GM19023 (cell line): ENCODE measurements around the gene ADD2.
"Not testable (repeated sequence)": the region's sequence is repeated elsewhere in the genome, so short reads cannot be mapped to it uniquely, and the experiment has no call there.

Experiments
- ATAC-seq: cut with Tn5 transposase; IDR thresholded peaks from one replicate; pipeline ENCODE4 v1.9.1; 2021; ENCODE audit warnings: mild to moderate bottlenecking, moderate library complexity; ENCODE audit not compliant: unreplicated experiment

Gene ADD2

GRCh38 chr2:70752396-70752795 lies 15.6 kb downstream of the ADD2 start:
- no peak for ATAC-seq

- ATAC-seq = no peak
These were observed 16.1 kb downstream of the ADD2 start for GRCh38 chr2:70751881-70752280.

GRCh38 chr2:70750320-70750719 lies 17.7 kb downstream of the ADD2 start:
- no peak for ATAC-seq

GRCh38 chr2:70748002-70748784 lies 19.8 kb downstream of the ADD2 start:
- no peak for ATAC-seq

GRCh38 chr2:70747284-70747683 lies 20.7 kb downstream of the ADD2 start:
- no peak for ATAC-seq

GRCh38 chr2:70746094-70746974 lies 21.7 kb downstream of the ADD2 start:
- no peak for ATAC-seq

GRCh38 chr2:70745276-70745825 lies 22.6 kb downstream of the ADD2 start:
- no peak for ATAC-seq

GRCh38 chr2:70744397-70744796 lies 23.6 kb downstream of the ADD2 start:
- no peak for ATAC-seq

GRCh38 chr2:70743677-70744076 lies 24.3 kb downstream of the ADD2 start:
- no peak for ATAC-seq

GRCh38 chr2:70743068-70743467 lies 24.9 kb downstream of the ADD2 start:
- no peak for ATAC-seq

- not testable (repeated sequence) for ATAC-seq
These were observed 28.5 kb downstream of the ADD2 start for GRCh38 chr2:70739492-70739891.

GRCh38 chr2:70738159-70738558 lies 29.8 kb downstream of the ADD2 start:
- ATAC-seq = no peak

GRCh38 chr2:70735071-70735470 lies 32.9 kb downstream of the ADD2 start:
- ATAC-seq = no peak

GRCh38 chr2:70733646-70734180 lies 34.3 kb downstream of the ADD2 start:
- no peak for ATAC-seq

- no peak for ATAC-seq
These were observed 35.0 kb downstream of the ADD2 start for GRCh38 chr2:70732766-70733645.

- ATAC-seq = no peak
These were observed 37.3 kb downstream of the ADD2 start for GRCh38 chr2:70730730-70731129.

GRCh38 chr2:70729647-70730046 lies 38.4 kb downstream of the ADD2 start:
- ATAC-seq = no peak

GRCh38 chr2:70728128-70728527 lies 39.9 kb downstream of the ADD2 start:
- ATAC-seq = no peak

- no peak for ATAC-seq
These were observed 40.9 kb downstream of the ADD2 start for GRCh38 chr2:70726947-70727725.

- ATAC-seq = no peak
These were observed 42.5 kb downstream of the ADD2 start for GRCh38 chr2:70725505-70725904.
